Uterus (tissue), 2 donors: ENCODE data around the gene ALKBH6.

ENCODE experiments used
- CTCF ChIP-seq, 4 experiments: fragments of 200-600 bp in 2 of 4; fragments of 450-650 bp in 2 of 4; sonication (generic) in 2 of 4; IDR thresholded peaks; one replicate each; pipeline ENCODE4 v1.5.1; 2016 to 2019; ENCODE audit warnings: antibody characterized with exemption in 4 of 4, mild to moderate bottlenecking in 2 of 4, moderate library complexity in 1 of 4
- POLR2A ChIP-seq, 2 donors: fragments of 450-650 bp; IDR thresholded peaks; one replicate each; pipeline ENCODE4 v1.6.1; 2016; ENCODE audit warnings: antibody characterized with exemption in 2 of 2, mild to moderate bottlenecking in 1 of 2, moderate library complexity in 1 of 2

- no peak for TF ChIP-seq CTCF (IDR thresholded peaks at IDR 0.05)
- TF ChIP-seq POLR2A (IDR thresholded peaks at IDR 0.05): no peak
Observed at GRCh38 chr19:36054733-36055686, 41.0 kb upstream of the ALKBH6 start, which contains the start of gene WDR62.
